Omental fat pad (tissue), 4 donors: Measurements from ENCODE around the gene WDR81. TPM values are rescaled to one million over a fixed set of nuclear protein-coding genes. Genes with fewer than 3 reads are reported as not detected.

Experiments used
- ATAC-seq: fragments of 150-250 bp; one replicate; pipeline ENCODE4 v1.9.1; 2016; ENCODE audit warnings: mild to moderate bottlenecking, moderate library complexity; ENCODE audit not compliant: low FRiP score
- DNase-seq: peaks from one replicate; pipeline ENCODE4 v3.0.0-alpha.2; 2019; ENCODE audit warnings: low spot score
- total RNA-seq, 4 donors: library from RNA; depleted of rRNA; stranded (reverse); fragments of >200 nt; gene quantifications; one replicate each; pipeline ENCODE4 v1.1.0, GENCODE V29; 2016
- TF ChIP-seq, protein P1 (sequence below), 3 donors: fragments of 450-650 bp; IDR thresholded peaks; one replicate each; pipeline ENCODE4 v1.5.1; 2016 to 2017; ENCODE audit warnings: antibody characterized with exemption in 3 of 3, mild to moderate bottlenecking in 3 of 3, moderate library complexity in 2 of 3

Gene WDR81
- total RNA-seq, 4 donors from 2014 or later, result 39.2 to 71.1 (median 49.8) TPM

DNA sequence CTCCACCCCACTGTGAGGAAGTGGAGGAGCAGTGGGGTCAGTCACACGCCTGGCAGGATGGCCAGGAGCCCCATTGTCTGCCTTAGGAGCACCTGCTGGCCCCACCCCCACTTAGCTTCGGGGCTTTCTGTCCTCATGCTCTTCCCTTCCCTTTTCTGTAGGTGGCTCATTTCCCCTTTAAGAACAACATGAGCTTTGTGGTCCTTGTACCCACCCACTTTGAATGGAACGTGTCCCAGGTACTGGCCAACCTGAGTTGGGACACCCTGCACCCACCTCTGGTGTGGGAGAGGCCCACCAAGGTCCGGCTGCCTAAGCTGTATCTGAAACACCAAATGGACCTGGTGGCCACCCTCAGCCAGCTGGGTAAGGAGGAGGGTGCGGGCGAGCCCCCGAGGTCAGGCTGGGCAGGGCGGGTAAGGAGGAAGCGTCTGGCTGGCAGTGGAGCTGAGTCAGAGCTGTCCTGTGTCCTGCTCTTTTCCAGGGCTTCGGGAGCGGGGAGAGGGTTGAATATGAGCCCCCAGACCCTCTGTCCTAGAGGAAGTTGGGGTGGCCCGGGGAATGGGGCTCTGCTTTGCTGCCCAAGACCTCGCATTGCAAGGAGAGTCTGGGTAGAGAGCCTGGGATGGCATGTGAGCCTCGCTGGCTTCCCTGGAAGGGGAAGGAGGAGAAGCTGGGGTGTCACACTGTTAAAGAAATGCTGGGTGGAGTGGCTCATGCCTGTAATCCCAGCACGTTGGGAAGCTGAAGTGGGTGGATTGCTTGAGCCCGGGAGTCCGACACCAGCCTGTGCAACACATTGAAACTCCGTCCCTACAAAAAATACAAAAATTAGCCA lies 28.1 kb downstream of the WDR81 start:
- DNase-seq, result no peak
- TF ChIP-seq, protein P1, sequence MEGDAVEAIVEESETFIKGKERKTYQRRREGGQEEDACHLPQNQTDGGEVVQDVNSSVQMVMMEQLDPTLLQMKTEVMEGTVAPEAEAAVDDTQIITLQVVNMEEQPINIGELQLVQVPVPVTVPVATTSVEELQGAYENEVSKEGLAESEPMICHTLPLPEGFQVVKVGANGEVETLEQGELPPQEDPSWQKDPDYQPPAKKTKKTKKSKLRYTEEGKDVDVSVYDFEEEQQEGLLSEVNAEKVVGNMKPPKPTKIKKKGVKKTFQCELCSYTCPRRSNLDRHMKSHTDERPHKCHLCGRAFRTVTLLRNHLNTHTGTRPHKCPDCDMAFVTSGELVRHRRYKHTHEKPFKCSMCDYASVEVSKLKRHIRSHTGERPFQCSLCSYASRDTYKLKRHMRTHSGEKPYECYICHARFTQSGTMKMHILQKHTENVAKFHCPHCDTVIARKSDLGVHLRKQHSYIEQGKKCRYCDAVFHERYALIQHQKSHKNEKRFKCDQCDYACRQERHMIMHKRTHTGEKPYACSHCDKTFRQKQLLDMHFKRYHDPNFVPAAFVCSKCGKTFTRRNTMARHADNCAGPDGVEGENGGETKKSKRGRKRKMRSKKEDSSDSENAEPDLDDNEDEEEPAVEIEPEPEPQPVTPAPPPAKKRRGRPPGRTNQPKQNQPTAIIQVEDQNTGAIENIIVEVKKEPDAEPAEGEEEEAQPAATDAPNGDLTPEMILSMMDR (IDR thresholded peaks at IDR 0.05), result no peak
- ATAC-seq, result no peak

DNA sequence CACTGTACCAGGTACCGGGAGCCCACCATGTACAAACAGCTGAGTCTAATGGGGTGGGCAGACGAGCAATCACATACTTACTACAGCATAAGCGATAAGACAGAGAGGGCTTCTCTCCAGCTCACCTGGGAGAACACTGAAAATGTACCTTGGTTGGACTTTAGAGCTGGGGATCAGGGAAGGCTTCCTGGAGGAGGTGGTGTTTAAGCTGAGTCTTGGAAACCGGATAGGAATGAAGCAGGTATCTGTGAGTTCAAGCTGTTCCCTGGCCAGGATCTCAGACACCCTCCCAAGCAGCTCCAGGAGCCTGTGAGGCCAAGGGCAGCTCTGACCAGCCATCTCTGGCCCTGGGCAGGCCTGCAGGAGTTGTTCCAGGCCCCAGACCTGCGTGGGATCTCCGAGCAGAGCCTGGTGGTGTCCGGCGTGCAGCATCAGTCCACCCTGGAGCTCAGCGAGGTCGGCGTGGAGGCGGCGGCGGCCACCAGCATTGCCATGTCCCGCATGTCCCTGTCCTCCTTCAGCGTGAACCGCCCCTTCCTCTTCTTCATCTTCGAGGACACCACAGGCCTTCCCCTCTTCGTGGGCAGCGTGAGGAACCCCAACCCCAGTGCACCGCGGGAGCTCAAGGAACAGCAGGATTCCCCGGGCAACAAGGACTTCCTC lies 29.4 kb downstream of the WDR81 start:
- no peak for ATAC-seq
- no peak for DNase-seq
- TF ChIP-seq, protein P1 (IDR thresholded peaks at IDR 0.05), result no peak

DNA sequence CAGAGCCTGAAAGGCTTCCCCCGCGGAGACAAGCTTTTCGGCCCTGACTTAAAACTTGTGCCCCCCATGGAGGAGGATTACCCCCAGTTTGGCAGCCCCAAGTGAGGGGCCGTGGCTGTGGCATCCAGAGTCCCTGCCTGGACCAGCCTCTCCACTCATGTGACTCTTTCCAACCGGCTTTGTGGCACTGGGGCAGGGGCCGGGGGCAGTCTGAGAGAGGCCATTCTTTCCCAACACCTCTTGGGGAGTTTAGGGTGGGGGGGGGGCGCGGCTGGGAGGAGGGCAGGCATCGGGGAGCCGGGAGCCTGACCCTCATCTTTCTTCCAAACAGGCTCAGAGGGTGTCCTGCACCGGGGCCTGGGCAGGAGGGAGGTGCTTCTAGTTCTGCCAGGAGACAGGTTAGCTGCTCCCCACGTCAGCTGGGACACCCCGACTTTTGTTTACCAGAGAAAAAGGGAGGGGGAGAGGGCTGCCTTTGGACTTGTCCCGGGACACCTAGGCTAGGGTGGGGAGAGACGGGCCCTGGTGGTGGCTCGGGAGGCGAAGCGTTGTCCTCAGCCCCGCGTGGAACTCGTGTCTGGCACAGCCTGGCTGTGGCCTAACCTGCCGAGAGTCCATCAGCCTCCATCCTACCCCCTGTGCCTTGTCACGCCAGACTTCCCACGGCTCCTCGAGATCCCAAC lies 30.1 kb downstream of the WDR81 start:
- DNase-seq (no peak), ATAC-seq (no peak)
- TF ChIP-seq, protein P1 (IDR thresholded peaks at IDR 0.05), result no peak

DNA sequence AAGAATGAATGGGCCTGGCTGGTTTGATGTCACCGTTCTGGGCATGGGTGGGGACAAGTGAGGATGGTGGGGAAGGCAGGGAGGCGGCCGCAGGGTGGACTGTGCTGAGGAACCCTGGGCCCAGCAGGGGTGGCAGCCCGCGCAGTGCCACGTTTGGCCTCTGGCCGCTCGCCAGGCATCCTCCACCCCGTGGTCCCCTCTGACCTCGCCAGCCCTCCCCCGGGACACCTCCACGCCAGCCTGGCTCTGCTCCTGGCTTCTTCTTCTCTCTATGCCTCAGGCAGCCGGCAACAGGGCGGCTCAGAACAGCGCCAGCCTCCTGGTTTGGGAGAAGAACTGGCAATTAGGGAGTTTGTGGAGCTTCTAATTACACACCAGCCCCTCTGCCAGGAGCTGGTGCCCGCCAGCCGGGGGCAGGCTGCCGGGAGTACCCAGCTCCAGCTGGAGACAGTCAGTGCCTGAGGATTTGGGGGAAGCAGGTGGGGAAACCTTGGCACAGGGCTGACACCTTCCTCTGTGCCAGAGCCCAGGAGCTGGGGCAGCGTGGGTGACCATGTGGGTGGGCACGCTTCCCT lies 30.8 kb downstream of the WDR81 start:
- TF ChIP-seq, protein P1 (IDR thresholded peaks at IDR 0.05), result no peak
- ATAC-seq, result no peak
- DNase-seq, result no peak

DNA sequence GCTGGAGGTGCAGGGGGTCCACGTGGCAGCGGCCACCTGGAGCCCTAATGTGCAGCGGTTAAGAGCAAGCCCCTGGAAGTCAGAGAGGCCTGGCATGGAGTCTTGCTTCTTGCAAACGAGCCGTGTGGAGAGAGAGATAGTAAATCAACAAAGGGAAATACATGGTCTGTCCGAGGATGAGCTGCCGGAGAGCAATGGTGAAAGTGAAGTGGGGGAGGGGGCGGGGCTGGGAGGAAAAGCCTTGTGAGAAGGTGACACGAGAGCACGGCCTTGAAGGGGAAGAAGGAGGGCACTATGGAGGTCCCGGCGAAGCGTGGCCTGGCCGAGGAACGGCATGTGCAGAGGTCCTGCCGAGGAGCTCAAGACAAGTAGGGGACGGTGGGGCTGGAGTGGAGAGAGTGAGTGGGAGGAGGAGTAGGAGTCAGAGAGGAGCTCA lies 31.3 kb downstream of the WDR81 start:
- no peak for ATAC-seq
- TF ChIP-seq, protein P1 (IDR thresholded peaks at IDR 0.05), result no peak
- DNase-seq, result no peak

DNA sequence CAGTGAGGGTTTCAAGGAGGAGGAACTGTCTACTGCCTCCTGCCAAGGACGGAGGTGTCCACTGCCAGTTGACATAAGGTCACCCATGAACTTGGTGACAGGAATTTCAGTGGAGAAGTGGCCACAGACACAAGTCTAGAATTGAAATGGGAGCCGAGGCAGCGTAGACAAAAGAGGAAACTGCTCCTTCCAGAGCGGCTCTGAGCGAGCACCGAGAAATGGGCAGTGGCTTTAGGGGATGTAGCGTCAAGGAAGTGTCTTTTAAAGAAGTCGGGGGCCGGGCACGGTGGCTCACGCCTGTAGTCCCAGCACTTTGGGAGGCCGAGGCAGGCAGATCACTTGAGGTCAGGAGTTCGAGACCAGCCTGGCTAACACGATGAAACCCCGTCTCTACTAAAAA lies 34.3 kb downstream of the WDR81 start:
- ATAC-seq (no peak), DNase-seq (no peak)
- TF ChIP-seq, protein P1 (IDR thresholded peaks at IDR 0.05), result no peak
